Psoas muscle (tissue), 8 donors: Measurements from ENCODE around the gene TEKT5. TPM values are rescaled to one million over a fixed set of nuclear protein-coding genes. Genes with fewer than 3 reads are reported as not detected.

Experiments used
- ATAC-seq, 4 donors: fragments of 200-7000 bp; cut with Tn5 transposase; one replicate each; pipeline ENCODE4 v1.9.1; 2020; ENCODE audit warnings: moderate library complexity in 3 of 4, mild to moderate bottlenecking in 2 of 4
- DNase-seq, 2 donors: peaks; one replicate each; pipeline ENCODE4 v3.0.0-alpha.2; 2020
- H3K27ac ChIP-seq: fragments of 200-600 bp; one replicate; pipeline ENCODE4 v1.8.0; 2022
- H3K27me3 ChIP-seq, 3 donors: fragments of 200-600 bp in 1 of 3; one replicate each; pipeline versions ENCODE4 v1.6.1 to v1.8.0; 2013 to 2022; ENCODE audit warnings: low read length in 2 of 3, mild to moderate bottlenecking in 2 of 3, moderate library complexity in 1 of 3; ENCODE audit not compliant: insufficient read depth in 3 of 3
- H3K36me3 ChIP-seq, 2 donors: fragments of 200-600 bp in 1 of 2; one replicate each; pipeline versions ENCODE4 v1.6.1 to v1.8.0; 2013 to 2022; ENCODE audit warnings: low read depth in 1 of 2, mild to moderate bottlenecking in 1 of 2, moderate library complexity in 1 of 2; ENCODE audit not compliant: insufficient read depth in 1 of 2
- H3K4me1 ChIP-seq: fragments of 200-600 bp; one replicate; pipeline ENCODE4 v1.8.0; 2022
- H3K4me3 ChIP-seq: fragments of 200-600 bp; one replicate; pipeline ENCODE4 v1.8.0; 2022; ENCODE audit warnings: mild to moderate bottlenecking
- H3K9me3 ChIP-seq: fragments of 200-600 bp; one replicate; pipeline ENCODE4 v1.8.0; 2022
- WGBS, 3 donors: extraction: QIAGEN DNeasy Blood & Tissue Kit; methylation state at CpG; one replicate each; pipeline versions ENCODE4 v1.1.6 to v1.1.7; 2013; 5-methylcytosine and 5-hydroxymethylcytosine counted together
- intact Hi-C, 2 donors: fragments of 100-400 bp; cut with DNase I; formaldehyde crosslinking; loops; one replicate each; pipeline versions ENCODE4 v1.11.0 to v1.14.2; 2022
- polyA plus RNA-seq, 3 donors: library from polyadenylated mRNA; stranded (reverse); fragments of 200-250 nt; gene quantifications; one replicate each; pipeline ENCODE4 v1.2.3, GENCODE V29; 2013
- total RNA-seq, 4 donors: library from RNA; stranded (reverse); fragmentation: NEBNext Ultra II Directional in 2 of 4; extraction: Animal tissue kit (Norgen Biotek cat#: 25700) in 2 of 4; gene quantifications; one replicate each; pipeline versions ENCODE4 v1.2.1 to v1.2.4, GENCODE V29; 2021 to 2023
- TF ChIP-seq, protein P1 (sequence below): fragments of 200-600 bp; IDR thresholded peaks from one replicate; pipeline ENCODE4 v1.8.0; 2022; ENCODE audit warnings: antibody characterized with exemption
- donor health status: healthy with polysubstance abuse.
- donor health status: DM: no; HTN: no; CAD: no; lungs with moderate emphysema.
- donor health status: Bipolar disorder and iron deficiency.
- donor health status: healthy.
- donor health status: DM: yes; HTN: yes; CAD: no.
- donor health status: DM: no; HTN: no; CAD: no.
- donor health status: DM: no; HTN: no; CAD: no.
- donor health status: DM: yes; HTN: yes; CAD: no.

The TEKT5 gene
- total and polyA plus RNA-seq, 7 donors = not detected

DNA sequence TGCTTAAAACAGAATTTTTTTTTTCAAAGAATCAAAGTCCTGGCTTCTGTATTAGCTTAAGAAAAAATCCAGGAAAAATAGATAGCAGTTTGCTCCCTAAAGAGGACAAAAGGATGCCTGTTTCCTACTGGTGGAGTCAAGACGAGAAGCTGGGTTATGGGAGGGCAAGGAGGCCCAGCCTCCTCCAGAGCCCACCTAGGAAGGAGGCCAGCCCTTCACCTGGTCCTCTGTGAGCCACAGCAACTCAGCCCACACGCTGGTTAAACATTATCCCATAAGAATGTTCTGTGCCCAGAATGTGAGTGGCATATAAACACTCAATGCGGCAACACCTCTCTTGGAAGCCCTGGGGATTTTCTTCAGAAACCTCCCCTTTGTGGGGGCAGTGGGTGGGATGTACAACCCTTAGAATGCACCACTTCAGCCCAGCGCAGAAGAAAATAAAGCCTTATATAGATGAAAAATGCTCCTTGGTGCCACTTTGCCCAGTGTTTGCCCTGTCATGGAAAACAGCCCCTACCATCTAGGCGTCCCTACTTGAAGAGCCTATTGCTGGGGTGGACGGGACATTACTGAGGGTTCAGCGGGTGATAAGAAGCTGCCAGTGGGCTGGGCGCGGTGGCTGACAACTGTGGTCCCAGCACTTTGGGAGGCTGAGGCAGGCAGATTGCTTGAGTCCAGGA lies 48.0 kb downstream of the TEKT5 start:
- no peak overlapping the region for H3K4me3 ChIP-seq
- TF ChIP-seq, protein P1, sequence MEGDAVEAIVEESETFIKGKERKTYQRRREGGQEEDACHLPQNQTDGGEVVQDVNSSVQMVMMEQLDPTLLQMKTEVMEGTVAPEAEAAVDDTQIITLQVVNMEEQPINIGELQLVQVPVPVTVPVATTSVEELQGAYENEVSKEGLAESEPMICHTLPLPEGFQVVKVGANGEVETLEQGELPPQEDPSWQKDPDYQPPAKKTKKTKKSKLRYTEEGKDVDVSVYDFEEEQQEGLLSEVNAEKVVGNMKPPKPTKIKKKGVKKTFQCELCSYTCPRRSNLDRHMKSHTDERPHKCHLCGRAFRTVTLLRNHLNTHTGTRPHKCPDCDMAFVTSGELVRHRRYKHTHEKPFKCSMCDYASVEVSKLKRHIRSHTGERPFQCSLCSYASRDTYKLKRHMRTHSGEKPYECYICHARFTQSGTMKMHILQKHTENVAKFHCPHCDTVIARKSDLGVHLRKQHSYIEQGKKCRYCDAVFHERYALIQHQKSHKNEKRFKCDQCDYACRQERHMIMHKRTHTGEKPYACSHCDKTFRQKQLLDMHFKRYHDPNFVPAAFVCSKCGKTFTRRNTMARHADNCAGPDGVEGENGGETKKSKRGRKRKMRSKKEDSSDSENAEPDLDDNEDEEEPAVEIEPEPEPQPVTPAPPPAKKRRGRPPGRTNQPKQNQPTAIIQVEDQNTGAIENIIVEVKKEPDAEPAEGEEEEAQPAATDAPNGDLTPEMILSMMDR = no peak
- WGBS, 3 donors = 78 to 85% (median 82%) methylated on average over 9 of the region's 9 CpGs
- H3K27ac ChIP-seq = no peak overlapping the region
- no peaks in the 10 kb centered on the region for H3K36me3 ChIP-seq
- ATAC-seq (no peak), DNase-seq (no peak)
- H3K4me1 ChIP-seq = no peaks in the 10 kb centered on the region
- H3K9me3 ChIP-seq = no peaks in the 10 kb centered on the region
- intact Hi-C loops = no loop called here
- H3K27me3 ChIP-seq = no peaks in the 10 kb centered on the region

DNA sequence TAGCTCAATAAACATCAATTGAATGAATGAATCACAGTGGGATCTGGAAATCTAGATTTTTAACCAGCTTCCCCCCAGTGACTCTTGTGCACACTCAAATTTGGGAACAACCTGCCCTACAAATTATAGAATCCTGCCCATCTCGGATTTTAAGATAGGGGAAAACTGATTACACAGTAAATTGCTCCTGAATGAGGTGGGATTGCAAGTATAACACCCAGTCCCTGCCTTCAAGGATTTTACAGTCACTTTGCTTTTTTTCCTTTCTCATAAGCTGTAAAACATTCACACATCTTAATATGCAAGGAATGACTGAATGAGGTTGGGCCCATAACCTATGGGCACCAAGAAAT lies 48.5 kb downstream of the TEKT5 start:
- Histone ChIP-seq H3K4me1 (no peaks in the 10 kb centered on the region), H3K4me3 (no peak overlapping the region), H3K9me3 (no peaks in the 10 kb centered on the region), H3K27ac (no peak overlapping the region), H3K36me3 (no peaks in the 10 kb centered on the region), H3K27me3 (no peaks in the 10 kb centered on the region)
- intact Hi-C loops = no loop called here
- 40 to 51% (median 40%) methylated on average over 1 of the region's 1 CpG for WGBS, 3 donors
- DNase-seq (no peak), ATAC-seq (no peak)
- TF ChIP-seq, protein P1 = no peak

DNA sequence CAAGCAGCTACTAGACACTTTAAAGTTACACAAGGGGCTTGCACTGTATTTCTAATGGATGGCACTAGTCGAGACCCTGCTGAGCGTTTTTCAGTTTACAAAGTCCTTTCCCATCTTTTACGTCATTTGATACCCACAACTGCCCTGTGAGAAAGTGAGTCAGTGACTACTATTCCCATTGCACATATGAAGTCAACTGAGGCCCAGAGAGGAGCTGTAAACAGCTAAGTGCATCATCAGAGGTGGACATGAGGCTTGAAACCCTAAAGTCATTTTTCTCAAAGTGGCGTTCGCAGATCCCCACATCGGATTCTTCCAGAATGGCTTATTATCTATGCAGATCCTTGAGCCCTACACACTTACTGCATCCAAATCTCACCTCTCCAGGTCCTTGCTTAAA lies 50.6 kb downstream of the TEKT5 start:
- no peaks in the 10 kb centered on the region for H3K4me1 ChIP-seq
- no peak for ATAC-seq
- H3K4me3 ChIP-seq = no peak overlapping the region
- no peaks in the 10 kb centered on the region for H3K36me3 ChIP-seq
- TF ChIP-seq, protein P1 = no peak
- H3K27me3 ChIP-seq = no peaks in the 10 kb centered on the region
- intact Hi-C loops = no loop called here
- WGBS, 3 donors = 73 to 85% (median 82%) methylated on average over 6 of the region's 6 CpGs
- H3K27ac ChIP-seq = no peak overlapping the region
- peaks cover 8% of the 10 kb centered on the region for H3K9me3 ChIP-seq
- DNase-seq = no peak

DNA sequence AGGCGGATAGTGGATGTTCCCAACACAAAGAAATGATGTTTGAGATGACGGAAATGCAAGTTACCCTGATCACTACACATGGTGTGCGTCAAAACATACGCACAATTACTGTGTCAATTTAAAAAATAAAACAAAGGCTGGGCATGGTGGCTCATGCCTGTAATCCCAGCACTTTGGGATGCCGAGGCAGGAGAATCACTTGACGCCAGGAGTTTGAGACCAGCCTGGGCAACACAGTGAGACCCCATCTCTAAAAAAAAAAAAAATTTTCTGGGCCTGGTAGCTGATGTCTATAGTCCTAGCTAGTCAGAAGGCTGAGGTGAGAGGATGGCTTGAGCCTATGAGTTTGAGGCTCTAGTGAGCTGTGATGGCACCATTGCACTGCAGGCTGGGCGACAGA lies 51.8 kb downstream of the TEKT5 start:
- DNase-seq = no peak
- H3K4me1 ChIP-seq = no peaks in the 10 kb centered on the region
- peaks cover 8% of the 10 kb centered on the region for H3K9me3 ChIP-seq
- H3K36me3 ChIP-seq = no peaks in the 10 kb centered on the region
- ATAC-seq = no peak
- H3K27me3 ChIP-seq = no peaks in the 10 kb centered on the region
- 90 to 91% (median 91%) methylated on average over 7 of the region's 7 CpGs for WGBS, 3 donors
- no peak overlapping the region for H3K27ac ChIP-seq
- intact Hi-C loops = no loop called here
- no peak overlapping the region for H3K4me3 ChIP-seq
- TF ChIP-seq, protein P1 = no peak
